Measurements from ENCODE around the gene TRAK1.

Gene TRAK1

GRCh38 chr3:42133500-42134298, 42.5 kb downstream of the TRAK1 start:
- TF ChIP-seq POLR2AphosphoS5 (IDR thresholded peaks at IDR 0.05; ENCODE audit: low read depth, low read length) (no peak), TAF1 (IDR thresholded peaks at IDR 0.05; ENCODE audit: borderline replicate concordance, low read depth, low read length) (no peak), POLR2A (IDR thresholded peaks at IDR 0.05; ENCODE audit: low read depth, low read length) (no peak)
- DNase-seq (ENCODE audit: insufficient read length) (no peak), FAIRE-seq (no peak)

- DNase-seq (ENCODE audit: insufficient read length) (no peak), FAIRE-seq (no peak)
- TF ChIP-seq POLR2AphosphoS5 (IDR thresholded peaks at IDR 0.05; ENCODE audit: low read depth, low read length), result no peak
- no peak for TF ChIP-seq POLR2A (IDR thresholded peaks at IDR 0.05; ENCODE audit: low read depth, low read length)
Observed at GRCh38 chr3:42134867-42135464, 43.8 kb downstream of the TRAK1 start.

GRCh38 chr3:42139621-42140453, 48.7 kb downstream of the TRAK1 start:
- TF ChIP-seq POLR2AphosphoS5 (IDR thresholded peaks at IDR 0.05; ENCODE audit: low read depth, low read length) (no peak), TAF1 (IDR thresholded peaks at IDR 0.05; ENCODE audit: borderline replicate concordance, low read depth, low read length) (no peak), POLR2A (IDR thresholded peaks at IDR 0.05; ENCODE audit: low read depth, low read length) (no peak)
- FAIRE-seq, result no peak
- no peak for DNase-seq (ENCODE audit: insufficient read length)

GRCh38 chr3:42140665-42141203, 49.6 kb downstream of the TRAK1 start:
- DNase-seq (ENCODE audit: insufficient read length), result no peak
- no peak for FAIRE-seq
- no peak for TF ChIP-seq POLR2AphosphoS5 (IDR thresholded peaks at IDR 0.05; ENCODE audit: low read depth, low read length)
- no peak for TF ChIP-seq TAF1 (IDR thresholded peaks at IDR 0.05; ENCODE audit: borderline replicate concordance, low read depth, low read length)
- TF ChIP-seq POLR2A (IDR thresholded peaks at IDR 0.05; ENCODE audit: low read depth, low read length), result no peak

GRCh38 chr3:42143440-42143839, 52.3 kb downstream of the TRAK1 start:
- TF ChIP-seq TAF1 (IDR thresholded peaks at IDR 0.05; ENCODE audit: borderline replicate concordance, low read depth, low read length), result no peak
- TF ChIP-seq POLR2AphosphoS5 (IDR thresholded peaks at IDR 0.05; ENCODE audit: low read depth, low read length), result no peak
- no peak for TF ChIP-seq POLR2A (IDR thresholded peaks at IDR 0.05; ENCODE audit: low read depth, low read length)
- FAIRE-seq (no peak), DNase-seq (ENCODE audit: insufficient read length) (no peak)

- DNase-seq (ENCODE audit: insufficient read length), result no peak
- TF ChIP-seq POLR2A (IDR thresholded peaks at IDR 0.05; ENCODE audit: low read depth, low read length) (no peak), POLR2AphosphoS5 (IDR thresholded peaks at IDR 0.05; ENCODE audit: low read depth, low read length) (no peak), TAF1 (IDR thresholded peaks at IDR 0.05; ENCODE audit: borderline replicate concordance, low read depth, low read length) (no peak)
- no peak for FAIRE-seq
Observed at GRCh38 chr3:42144209-42144608, 53.1 kb downstream of the TRAK1 start.

- peak; percentile 64 for FAIRE-seq
- no peak for TF ChIP-seq TAF1 (IDR thresholded peaks at IDR 0.05; ENCODE audit: borderline replicate concordance, low read depth, low read length)
- no peak for TF ChIP-seq POLR2A (IDR thresholded peaks at IDR 0.05; ENCODE audit: low read depth, low read length)
- no peak for TF ChIP-seq POLR2AphosphoS5 (IDR thresholded peaks at IDR 0.05; ENCODE audit: low read depth, low read length)
- DNase-seq (ENCODE audit: insufficient read length), result no peak
Observed at GRCh38 chr3:42148086-42148848, 57.1 kb downstream of the TRAK1 start.

- DNase-seq (ENCODE audit: insufficient read length) (no peak), FAIRE-seq (no peak)
- TF ChIP-seq TAF1 (IDR thresholded peaks at IDR 0.05; ENCODE audit: borderline replicate concordance, low read depth, low read length) (no peak), POLR2A (IDR thresholded peaks at IDR 0.05; ENCODE audit: low read depth, low read length) (no peak), POLR2AphosphoS5 (IDR thresholded peaks at IDR 0.05; ENCODE audit: low read depth, low read length) (no peak)
Observed at GRCh38 chr3:42148982-42149432, 57.9 kb downstream of the TRAK1 start.

- FAIRE-seq, result no peak
- TF ChIP-seq POLR2AphosphoS5 (IDR thresholded peaks at IDR 0.05; ENCODE audit: low read depth, low read length) (no peak), POLR2A (IDR thresholded peaks at IDR 0.05; ENCODE audit: low read depth, low read length) (no peak), TAF1 (IDR thresholded peaks at IDR 0.05; ENCODE audit: borderline replicate concordance, low read depth, low read length) (no peak)
- DNase-seq (ENCODE audit: insufficient read length), result no peak
Observed at GRCh38 chr3:42149532-42149931, 58.4 kb downstream of the TRAK1 start.

GRCh38 chr3:42149975-42150374, 58.8 kb downstream of the TRAK1 start:
- TF ChIP-seq POLR2AphosphoS5 (IDR thresholded peaks at IDR 0.05; ENCODE audit: low read depth, low read length) (no peak), POLR2A (IDR thresholded peaks at IDR 0.05; ENCODE audit: low read depth, low read length) (no peak), TAF1 (IDR thresholded peaks at IDR 0.05; ENCODE audit: borderline replicate concordance, low read depth, low read length) (no peak)
- no peak for DNase-seq (ENCODE audit: insufficient read length)
- no peak for FAIRE-seq
